Stimulated activated naive CD8-positive, alpha-beta T cell treated with anti-CD3 and anti-CD28 coated beads, Interleukin-15, Interleukin-2, amounts not matched to agents 100 ng/mL and 50 ng/mL, for 24 hours (primary cell): ENCODE data around the gene CNTD1.
A peak's percentile ranks its signal among the peaks of the same experiment; 100 is the strongest.

Source experiments
- H3K27ac Mint-ChIP-seq: one replicate; pipeline ENCODE4 v1.8.0; 2021; ENCODE audit warnings: mild to moderate bottlenecking, mixed read lengths
- H3K27me3 Mint-ChIP-seq: one replicate; pipeline ENCODE4 v1.8.0; 2021; ENCODE audit warnings: mixed read lengths
- H3K36me3 Mint-ChIP-seq: one replicate; pipeline ENCODE4 v1.8.0; 2021; ENCODE audit warnings: low read depth, mixed read lengths
- H3K4me1 Mint-ChIP-seq: one replicate; pipeline ENCODE4 v1.8.0; 2021; ENCODE audit warnings: low read depth, mixed read lengths
- H3K4me3 Mint-ChIP-seq: one replicate; pipeline ENCODE4 v1.8.0; 2021; ENCODE audit warnings: mild to moderate bottlenecking, mixed read lengths
- H3K9me3 Mint-ChIP-seq: one replicate; pipeline ENCODE4 v1.8.0; 2021; ENCODE audit warnings: mixed read lengths

CNTD1 gene

DNA sequence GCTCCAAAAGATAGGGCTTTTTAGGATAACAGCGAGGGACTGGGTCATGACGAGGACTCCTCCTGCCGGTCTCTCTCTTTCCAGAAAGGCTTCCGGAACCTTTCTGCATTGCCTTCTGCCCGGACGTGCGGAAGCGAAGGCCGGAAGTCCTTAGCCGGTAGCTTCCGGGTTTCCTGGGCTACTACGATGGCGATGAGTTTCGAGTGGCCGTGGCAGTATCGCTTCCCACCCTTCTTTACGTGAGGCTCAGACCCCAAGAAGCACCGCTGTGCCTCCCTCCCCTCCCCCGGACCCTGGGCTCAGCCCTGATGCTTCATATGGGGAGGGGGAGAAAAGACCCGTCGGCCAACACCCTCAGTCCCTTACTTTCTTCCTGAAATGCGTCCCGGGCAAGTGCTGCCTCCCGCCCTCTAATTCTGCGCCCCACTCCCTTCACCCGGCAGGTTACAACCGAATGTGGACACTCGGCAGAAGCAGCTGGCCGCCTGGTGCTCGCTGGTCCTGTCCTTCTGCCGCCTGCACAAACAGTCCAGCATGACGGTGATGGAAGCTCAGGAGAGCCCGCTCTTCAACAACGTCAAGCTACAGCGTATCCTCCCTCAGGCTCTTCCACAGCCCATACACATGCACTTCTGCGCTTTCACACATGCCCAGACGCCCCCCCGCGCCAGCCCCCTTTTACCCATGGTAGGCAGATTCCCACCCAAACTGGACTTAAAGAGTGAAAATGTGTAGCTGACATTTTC lies 25.2 kb upstream of the CNTD1 start, which contains the start of gene VPS25:
Gene VPS25, plus strand, starts transcription at position 160 of the 746 bp plus-strand sequence. Its CDS starts 27 bp downstream, at position 187.
- Mint-ChIP-seq H3K36me3 (peaks cover 35% of the 10 kb centered on the region), H3K27me3 (peaks cover 5% of the 10 kb centered on the region), H3K4me3 (peak within 1 kb of the TSS; percentile 100), H3K9me3 (no peaks in the 10 kb centered on the region), H3K4me1 (peaks cover 35% of the 10 kb centered on the region), H3K27ac (peak within 1 kb of the TSS; percentile 96)

DNA sequence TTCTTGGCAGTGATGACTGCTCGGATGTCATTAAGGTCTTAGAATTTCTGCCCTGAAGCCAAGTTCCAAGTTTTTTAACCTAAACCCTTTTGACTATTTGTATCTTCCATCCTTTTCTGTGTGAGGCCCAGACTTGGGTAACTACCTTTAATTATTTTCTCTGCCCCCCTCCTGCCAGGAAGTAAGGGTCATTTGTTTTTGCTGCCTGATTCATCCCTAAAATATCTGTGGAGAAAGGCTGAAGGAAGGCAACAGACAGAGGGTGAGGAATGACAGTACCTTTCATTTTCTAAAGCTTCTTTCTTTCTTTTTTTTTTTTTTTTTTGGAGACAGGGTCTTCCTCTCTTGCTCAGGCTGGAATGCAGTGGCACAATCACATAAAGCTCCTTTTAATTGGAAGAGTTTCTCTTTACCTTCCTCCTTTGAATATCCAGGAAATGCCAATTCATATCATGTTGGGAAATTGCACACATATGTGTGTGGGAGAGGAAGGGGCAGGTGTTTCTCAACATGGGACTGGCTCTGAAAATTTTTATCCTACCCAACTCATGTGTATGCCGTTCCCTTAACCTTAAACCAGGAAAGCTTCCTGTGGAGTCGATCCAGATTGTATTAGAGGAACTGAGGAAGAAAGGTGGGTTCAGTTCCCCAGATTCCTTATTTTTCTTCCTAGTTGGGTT lies 24.5 kb upstream of the CNTD1 start:
- H3K9me3 Mint-ChIP-seq: no peaks in the 10 kb centered on the region
- H3K4me1 Mint-ChIP-seq: peaks cover 35% of the 10 kb centered on the region
- peak overlapping the region; percentile 100 for H3K4me3 Mint-ChIP-seq
- H3K27ac Mint-ChIP-seq: peak overlapping the region; percentile 96
- peaks cover 39% of the 10 kb centered on the region for H3K36me3 Mint-ChIP-seq
- H3K27me3 Mint-ChIP-seq: no peaks in the 10 kb centered on the region

DNA sequence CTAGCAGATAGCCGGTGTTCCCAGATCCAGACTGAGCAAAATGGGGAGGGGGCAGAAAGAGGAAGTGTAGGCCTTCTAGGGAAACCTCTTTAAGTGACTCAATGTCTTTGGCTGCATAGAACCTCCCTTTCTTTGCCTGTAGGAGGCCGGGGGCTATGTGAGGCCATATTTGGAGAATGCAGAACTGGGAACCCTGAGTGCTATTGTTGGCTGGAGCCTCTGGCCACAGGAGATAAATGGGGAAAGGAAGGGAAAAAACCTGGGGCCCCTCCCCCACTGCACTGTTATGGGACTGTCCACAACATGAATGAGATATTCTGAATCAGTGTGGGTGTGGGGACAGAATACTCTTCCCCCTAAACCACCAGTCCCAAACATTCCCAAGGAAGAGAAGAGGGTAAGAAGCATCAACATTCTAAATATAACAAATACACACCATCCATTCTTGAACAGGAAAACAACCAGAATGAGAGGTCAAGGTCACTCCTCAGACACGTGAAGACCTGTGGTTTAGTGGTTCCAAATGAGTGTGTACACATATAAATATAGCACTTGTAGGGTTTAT lies 23.0 kb upstream of the CNTD1 start:
- peaks cover 45% of the 10 kb centered on the region for H3K36me3 Mint-ChIP-seq
- no peak overlapping the region for H3K4me3 Mint-ChIP-seq
- H3K9me3 Mint-ChIP-seq: no peaks in the 10 kb centered on the region
- H3K27ac Mint-ChIP-seq: no peak overlapping the region
- H3K4me1 Mint-ChIP-seq: peaks cover 35% of the 10 kb centered on the region
- H3K27me3 Mint-ChIP-seq: no peaks in the 10 kb centered on the region

DNA sequence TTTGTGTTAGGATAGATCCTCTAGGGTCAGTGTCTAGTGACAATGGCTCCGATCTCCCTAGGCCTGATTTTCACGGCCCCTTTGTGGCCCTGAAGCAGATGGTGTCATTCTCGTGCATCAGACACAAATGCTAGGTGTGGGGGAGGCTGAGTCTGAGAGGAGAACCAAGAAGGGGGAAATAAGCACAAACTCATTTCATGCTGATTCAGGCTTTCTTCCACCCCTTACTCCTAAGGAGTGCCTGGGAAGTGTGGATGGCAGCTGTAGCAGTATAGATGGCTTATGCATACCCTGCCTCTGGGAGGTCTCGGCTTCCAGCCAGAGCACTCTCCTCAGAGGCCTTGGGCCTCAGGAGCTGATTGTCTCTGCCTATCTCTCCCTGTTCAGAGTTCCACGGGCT lies 20.1 kb upstream of the CNTD1 start:
- H3K4me1 Mint-ChIP-seq: peaks cover 27% of the 10 kb centered on the region
- H3K27me3 Mint-ChIP-seq: peaks cover 23% of the 10 kb centered on the region
- H3K4me3 Mint-ChIP-seq: no peak overlapping the region
- no peaks in the 10 kb centered on the region for H3K9me3 Mint-ChIP-seq
- H3K27ac Mint-ChIP-seq: no peak overlapping the region
- peaks cover 45% of the 10 kb centered on the region for H3K36me3 Mint-ChIP-seq

DNA sequence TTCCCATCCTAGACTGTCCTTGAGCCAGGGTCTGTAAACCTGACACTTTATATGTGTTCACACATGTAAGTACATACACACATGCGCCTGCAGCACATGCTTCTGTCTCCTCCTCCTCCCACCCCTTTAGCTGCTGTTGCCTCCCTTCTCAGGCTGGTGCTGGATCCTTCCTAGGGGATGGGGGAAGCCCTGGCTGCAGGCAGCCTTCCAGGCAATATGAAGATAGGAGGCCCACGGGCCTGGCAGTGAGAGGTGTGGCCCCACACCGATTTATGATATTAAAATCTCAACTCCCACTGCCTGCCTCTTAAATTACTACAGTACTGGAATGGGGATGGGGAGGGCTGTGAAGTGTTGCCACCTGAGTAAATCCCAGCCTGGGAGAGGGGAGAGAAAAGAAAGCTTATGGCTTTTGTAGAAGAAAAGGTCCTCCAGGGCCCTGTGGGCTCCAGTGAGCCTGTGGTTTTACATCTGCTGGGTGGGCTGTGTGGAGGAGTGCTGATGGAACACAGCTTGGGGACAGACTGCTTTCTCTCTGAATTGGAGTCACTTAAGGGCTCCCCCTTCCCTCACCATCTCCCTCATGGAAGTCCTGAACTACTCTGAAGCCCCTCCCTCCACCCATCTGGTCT lies 19.2 kb upstream of the CNTD1 start:
- H3K9me3 Mint-ChIP-seq: no peaks in the 10 kb centered on the region
- peaks cover 41% of the 10 kb centered on the region for H3K36me3 Mint-ChIP-seq
- peaks cover 23% of the 10 kb centered on the region for H3K4me1 Mint-ChIP-seq
- no peak overlapping the region for H3K4me3 Mint-ChIP-seq
- no peak overlapping the region for H3K27ac Mint-ChIP-seq
- H3K27me3 Mint-ChIP-seq: peaks cover 31% of the 10 kb centered on the region

DNA sequence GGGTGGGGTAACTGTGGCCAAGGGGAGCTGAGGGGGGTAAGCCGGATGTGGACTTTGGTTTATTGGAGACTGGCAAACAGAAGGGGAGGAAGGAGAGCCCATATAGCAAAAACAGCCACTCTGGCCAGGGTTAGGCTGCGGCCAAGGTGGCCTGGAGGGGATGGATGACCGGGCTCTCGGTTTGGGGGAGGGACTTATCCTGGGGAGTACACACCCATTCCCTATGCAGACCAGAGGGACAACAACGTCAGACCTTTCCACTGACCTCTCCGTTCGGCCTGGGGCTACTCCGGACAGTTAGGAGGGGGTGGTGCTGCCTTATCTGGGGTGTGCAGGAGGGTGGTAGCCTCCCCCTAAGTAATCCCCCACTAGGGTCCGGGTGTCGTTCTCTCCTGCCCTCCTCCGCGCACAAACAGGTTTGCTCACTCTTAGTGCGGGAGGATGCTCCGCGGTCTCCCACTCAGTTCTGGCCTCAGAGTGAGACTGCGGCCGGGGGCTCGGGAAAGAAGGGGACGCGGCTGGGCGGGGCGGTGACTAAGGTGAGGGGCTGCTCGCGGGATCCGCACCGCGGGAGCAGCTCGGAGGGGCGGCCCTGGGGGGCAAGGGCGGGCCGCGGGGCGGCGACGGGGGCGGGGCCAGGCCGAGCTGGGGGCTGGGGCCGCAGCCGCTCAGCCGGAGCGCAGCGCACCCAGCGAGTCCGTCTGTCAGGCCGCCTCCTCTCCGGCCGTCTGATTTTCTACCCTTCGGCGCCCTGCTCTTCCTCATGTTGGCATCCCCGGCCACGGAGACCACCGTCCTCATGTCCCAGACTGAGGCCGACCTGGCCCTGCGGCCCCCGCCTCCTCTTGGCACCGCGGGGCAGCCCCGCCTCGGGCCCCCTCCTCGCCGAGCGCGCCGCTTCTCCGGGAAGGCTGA lies 18.5 kb upstream of the CNTD1 start, which contains the start of gene WNK4:
Gene WNK4, plus strand, starts transcription at position 675 of the 915 bp plus-strand sequence. Its CDS starts 89 bp downstream, at position 764.
- peaks cover 34% of the 10 kb centered on the region for H3K36me3 Mint-ChIP-seq
- H3K27me3 Mint-ChIP-seq: peaks cover 38% of the 10 kb centered on the region
- no peak within 1 kb of the TSS for H3K27ac Mint-ChIP-seq
- H3K9me3 Mint-ChIP-seq: no peaks in the 10 kb centered on the region
- H3K4me1 Mint-ChIP-seq: peaks cover 21% of the 10 kb centered on the region
- H3K4me3 Mint-ChIP-seq: no peak within 1 kb of the TSS

DNA sequence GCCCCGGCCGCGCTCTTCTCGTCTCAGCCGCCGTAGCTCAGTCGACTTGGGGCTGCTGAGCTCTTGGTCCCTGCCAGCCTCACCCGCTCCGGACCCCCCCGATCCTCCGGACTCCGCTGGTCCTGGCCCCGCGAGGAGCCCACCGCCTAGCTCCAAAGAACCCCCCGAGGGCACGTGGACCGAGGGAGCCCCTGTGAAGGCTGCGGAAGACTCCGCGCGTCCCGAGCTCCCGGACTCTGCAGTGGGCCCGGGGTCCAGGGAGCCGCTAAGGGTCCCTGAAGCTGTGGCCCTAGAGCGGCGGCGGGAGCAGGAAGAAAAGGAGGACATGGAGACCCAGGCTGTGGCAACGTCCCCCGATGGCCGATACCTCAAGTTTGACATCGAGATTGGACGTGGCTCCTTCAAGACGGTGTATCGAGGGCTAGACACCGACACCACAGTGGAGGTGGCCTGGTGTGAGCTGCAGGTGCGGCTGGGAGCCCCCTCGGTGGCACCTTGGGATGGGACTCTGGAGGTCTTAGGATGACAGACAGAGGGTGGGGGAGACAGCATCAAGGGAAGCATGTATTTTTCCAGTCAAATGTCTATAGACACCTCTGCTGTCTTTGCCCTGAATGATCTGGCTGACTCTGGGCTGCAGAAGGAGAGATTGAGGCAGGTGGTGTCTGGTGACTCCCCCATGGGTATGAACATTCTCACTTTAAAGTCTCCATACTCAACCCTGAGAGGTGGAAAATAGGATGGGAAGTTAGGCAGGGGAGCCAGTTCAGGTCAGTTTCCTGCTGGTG lies 17.6 kb upstream of the CNTD1 start:
- Mint-ChIP-seq H3K4me3 (no peak overlapping the region), H3K4me1 (peaks cover 24% of the 10 kb centered on the region), H3K36me3 (peaks cover 26% of the 10 kb centered on the region), H3K9me3 (no peaks in the 10 kb centered on the region), H3K27me3 (peaks cover 45% of the 10 kb centered on the region), H3K27ac (no peak overlapping the region)

DNA sequence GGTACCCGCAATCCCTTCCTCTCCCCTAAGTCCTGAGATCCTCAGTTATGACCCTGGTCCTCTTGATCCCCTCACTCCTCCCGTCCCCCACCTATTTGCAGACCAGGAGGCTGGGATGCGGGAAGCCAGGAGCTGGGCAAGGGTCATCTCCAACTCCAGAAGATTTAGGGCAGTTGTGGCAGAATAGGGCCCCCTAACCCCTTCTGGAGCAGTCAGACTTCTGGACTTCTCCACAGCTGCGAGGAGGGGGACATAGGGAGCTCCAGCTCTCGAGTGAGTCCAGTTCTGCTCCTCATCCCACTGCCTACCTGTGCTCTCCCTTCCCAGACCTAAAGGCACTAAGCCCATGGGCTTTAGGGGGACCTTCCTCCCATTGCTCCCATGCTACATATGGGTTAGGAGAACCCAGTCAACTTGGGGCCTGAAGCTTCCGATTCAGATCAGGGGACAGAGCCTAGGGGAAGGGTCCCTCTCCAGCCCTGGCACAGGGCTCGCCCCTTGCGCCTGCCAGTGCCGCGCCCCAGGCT lies 17.0 kb upstream of the CNTD1 start:
- Mint-ChIP-seq H3K4me1 (peaks cover 24% of the 10 kb centered on the region), H3K36me3 (peaks cover 22% of the 10 kb centered on the region), H3K4me3 (no peak overlapping the region), H3K27me3 (peaks cover 50% of the 10 kb centered on the region), H3K27ac (no peak overlapping the region), H3K9me3 (no peaks in the 10 kb centered on the region)

DNA sequence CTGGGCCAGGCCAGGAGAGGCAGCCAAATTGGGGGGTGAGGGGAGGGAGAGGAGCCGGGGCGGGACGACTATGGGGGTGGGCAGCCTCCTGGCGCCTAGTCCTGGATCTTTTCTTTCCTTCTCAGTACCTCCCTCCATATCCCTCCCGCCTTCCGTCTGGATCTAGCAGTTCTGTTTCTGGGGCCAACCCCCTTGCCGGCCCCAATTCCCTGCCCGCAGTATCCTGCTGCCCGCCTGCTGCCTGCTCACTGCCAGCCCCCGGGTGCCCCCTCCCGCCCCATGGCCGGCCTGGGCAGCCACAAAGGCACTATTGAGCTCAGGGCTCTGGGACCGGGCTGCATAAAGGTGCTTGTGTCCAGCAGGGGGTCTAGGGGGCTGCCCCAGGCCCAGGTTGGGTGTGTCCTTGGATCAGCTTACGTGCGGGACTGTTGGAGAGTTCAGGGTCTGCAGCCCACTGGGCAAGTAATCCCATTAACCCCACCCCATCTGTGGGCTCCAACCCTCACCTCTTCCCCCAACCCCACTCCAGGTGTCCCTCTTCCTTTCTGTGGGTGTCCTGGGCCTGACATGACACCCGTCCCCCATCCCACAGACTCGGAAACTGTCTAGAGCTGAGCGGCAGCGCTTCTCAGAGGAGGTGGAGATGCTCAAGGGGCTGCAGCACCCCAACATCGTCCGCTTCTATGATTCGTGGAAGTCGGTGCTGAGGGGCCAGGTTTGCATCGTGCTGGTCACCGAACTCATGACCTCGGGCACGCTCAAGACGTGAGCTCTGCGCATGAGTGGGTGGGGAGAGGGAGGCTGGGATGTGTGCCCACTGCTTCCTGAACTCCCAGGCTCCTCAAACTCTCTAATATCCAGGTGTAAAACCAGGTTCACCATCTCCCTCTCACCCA lies 16.2 kb upstream of the CNTD1 start:
- Mint-ChIP-seq H3K27me3 (peaks cover 55% of the 10 kb centered on the region), H3K4me1 (peaks cover 24% of the 10 kb centered on the region), H3K4me3 (no peak overlapping the region), H3K27ac (no peak overlapping the region), H3K36me3 (peaks cover 20% of the 10 kb centered on the region), H3K9me3 (no peaks in the 10 kb centered on the region)

DNA sequence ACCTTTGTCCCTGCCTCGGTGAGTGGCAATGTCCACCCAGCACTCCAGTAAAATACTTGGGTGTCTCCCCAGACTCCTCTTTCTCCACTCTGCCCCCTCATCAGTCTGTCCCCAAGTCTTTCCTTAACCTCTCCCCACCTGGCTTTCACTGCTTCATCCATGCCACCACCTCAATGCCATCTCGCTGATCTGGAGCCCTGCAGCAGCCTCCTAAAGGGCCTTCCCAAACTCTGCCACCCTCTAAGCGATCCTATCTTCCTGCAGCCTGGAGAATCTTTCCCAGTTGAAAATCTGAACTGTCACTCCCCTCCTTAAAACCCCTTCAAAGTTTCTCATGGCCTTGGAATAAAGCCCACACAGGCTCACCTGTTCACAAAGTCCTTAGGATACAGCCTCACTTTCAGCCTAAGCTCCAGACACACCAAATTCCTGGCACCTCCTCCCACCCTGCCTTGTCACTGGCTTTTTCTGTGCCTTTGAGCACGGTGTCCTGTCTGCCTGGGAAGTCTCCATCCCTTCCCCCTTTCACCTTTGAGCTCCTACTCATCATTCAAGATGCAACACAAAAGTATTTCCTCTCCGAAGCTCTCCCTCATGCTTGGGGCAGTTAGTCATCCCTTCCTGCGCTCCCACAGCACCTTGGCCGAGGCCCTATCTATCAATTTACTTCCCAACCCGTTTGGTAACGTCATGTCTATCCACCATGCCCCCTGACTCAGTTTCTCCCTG lies 15.4 kb upstream of the CNTD1 start:
- Mint-ChIP-seq H3K36me3 (peaks cover 12% of the 10 kb centered on the region), H3K27me3 (peaks cover 62% of the 10 kb centered on the region), H3K27ac (no peak overlapping the region), H3K4me1 (peaks cover 24% of the 10 kb centered on the region), H3K9me3 (no peaks in the 10 kb centered on the region), H3K4me3 (no peak overlapping the region)

DNA sequence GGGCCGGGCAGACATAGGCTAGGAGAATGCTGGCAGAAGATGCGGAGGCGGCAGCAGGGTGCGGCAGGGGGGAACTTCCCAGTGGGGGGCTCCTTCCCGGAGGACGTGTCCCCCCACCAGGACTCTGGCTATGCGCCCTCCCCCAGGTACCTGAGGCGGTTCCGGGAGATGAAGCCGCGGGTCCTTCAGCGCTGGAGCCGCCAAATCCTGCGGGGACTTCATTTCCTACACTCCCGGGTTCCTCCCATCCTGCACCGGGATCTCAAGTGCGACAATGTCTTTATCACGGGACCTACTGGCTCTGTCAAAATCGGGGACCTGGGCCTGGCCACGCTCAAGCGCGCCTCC lies 14.9 kb upstream of the CNTD1 start:
- H3K27me3 Mint-ChIP-seq: peaks cover 62% of the 10 kb centered on the region
- H3K4me3 Mint-ChIP-seq: no peak overlapping the region
- peaks cover 24% of the 10 kb centered on the region for H3K4me1 Mint-ChIP-seq
- H3K36me3 Mint-ChIP-seq: peaks cover 9% of the 10 kb centered on the region
- H3K9me3 Mint-ChIP-seq: no peaks in the 10 kb centered on the region
- H3K27ac Mint-ChIP-seq: no peak overlapping the region

DNA sequence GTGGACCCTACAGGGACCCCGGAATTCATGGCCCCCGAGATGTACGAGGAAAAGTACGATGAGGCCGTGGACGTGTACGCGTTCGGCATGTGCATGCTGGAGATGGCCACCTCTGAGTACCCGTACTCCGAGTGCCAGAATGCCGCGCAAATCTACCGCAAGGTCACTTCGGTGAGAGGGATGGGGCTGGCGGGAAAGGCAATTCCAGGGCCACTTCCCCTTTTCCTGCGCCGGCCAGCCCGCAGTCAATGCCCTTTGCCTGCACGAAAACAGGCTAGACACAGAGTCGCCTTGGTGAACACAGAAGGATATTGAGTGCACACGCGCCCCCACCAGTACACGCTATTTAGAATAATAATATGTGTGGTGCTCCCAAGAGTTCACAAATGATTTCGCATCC lies 14.3 kb upstream of the CNTD1 start:
- peaks cover 24% of the 10 kb centered on the region for H3K4me1 Mint-ChIP-seq
- H3K9me3 Mint-ChIP-seq: no peaks in the 10 kb centered on the region
- peaks cover 4% of the 10 kb centered on the region for H3K36me3 Mint-ChIP-seq
- peaks cover 62% of the 10 kb centered on the region for H3K27me3 Mint-ChIP-seq
- H3K27ac Mint-ChIP-seq: no peak overlapping the region
- no peak overlapping the region for H3K4me3 Mint-ChIP-seq
